IPS-18a (cell line): Measurements from ENCODE around the gene IRX1.

Source experiments
- H3K27ac ChIP-seq: one replicate; pipeline ENCODE4 v1.5.1; 2013; ENCODE audit warnings: low read length
- H3K27me3 ChIP-seq: one replicate; pipeline ENCODE4 v1.6.1; 2013; ENCODE audit warnings: mild to moderate bottlenecking, low read length; ENCODE audit not compliant: control insufficient read depth, insufficient read depth
- H3K36me3 ChIP-seq: one replicate; pipeline ENCODE4 v1.6.1; 2013; ENCODE audit warnings: low read depth, low read length; ENCODE audit not compliant: control insufficient read depth
- H3K4me1 ChIP-seq: one replicate; pipeline ENCODE4 v1.6.1; 2013; ENCODE audit warnings: low read depth, low read length; ENCODE audit not compliant: control insufficient read depth
- H3K4me3 ChIP-seq: one replicate; pipeline ENCODE4 v1.5.1; 2013; ENCODE audit warnings: low read length
- H3K9ac ChIP-seq: one replicate; pipeline ENCODE4 v1.6.1; 2013; ENCODE audit warnings: mild to moderate bottlenecking, low read length, moderate library complexity
- H3K9me3 ChIP-seq: one replicate; pipeline ENCODE4 v1.6.1; 2013; ENCODE audit warnings: low read depth, low read length; ENCODE audit not compliant: control insufficient read depth

Gene IRX1

GRCh38 chr5:3594510-3595005, 1.1 kb upstream of the IRX1 start:
- Histone ChIP-seq H3K27me3 (peaks cover 94% of the 10 kb centered on the region), H3K9ac (no peak overlapping the region), H3K27ac (no peak overlapping the region), H3K4me3 (peak overlapping the region; percentile 55), H3K9me3 (no peaks in the 10 kb centered on the region), H3K36me3 (no peaks in the 10 kb centered on the region), H3K4me1 (peaks cover 36% of the 10 kb centered on the region)

GRCh38 chr5:3596261-3596825, 711 bp downstream of the IRX1 start:
- Histone ChIP-seq H3K36me3 (no peaks in the 10 kb centered on the region), H3K4me1 (peaks cover 33% of the 10 kb centered on the region), H3K4me3 (peak overlapping the region; percentile 50), H3K9me3 (no peaks in the 10 kb centered on the region), H3K27ac (no peak overlapping the region), H3K9ac (no peak overlapping the region), H3K27me3 (peaks cover 94% of the 10 kb centered on the region)

GRCh38 chr5:3596857-3597166, 1.2 kb downstream of the IRX1 start:
- Histone ChIP-seq H3K4me1 (peaks cover 38% of the 10 kb centered on the region), H3K4me3 (peak overlapping the region; percentile 50), H3K9me3 (no peaks in the 10 kb centered on the region), H3K27me3 (peaks cover 94% of the 10 kb centered on the region), H3K36me3 (no peaks in the 10 kb centered on the region), H3K9ac (no peak overlapping the region), H3K27ac (no peak overlapping the region)

- Histone ChIP-seq H3K4me3 (peak overlapping the region; percentile 50), H3K27me3 (peaks cover 94% of the 10 kb centered on the region), H3K9ac (no peak overlapping the region), H3K36me3 (no peaks in the 10 kb centered on the region), H3K9me3 (no peaks in the 10 kb centered on the region), H3K4me1 (peaks cover 38% of the 10 kb centered on the region), H3K27ac (no peak overlapping the region)
Measured at GRCh38 chr5:3597167-3598007, 1.8 kb downstream of the IRX1 start.

GRCh38 chr5:3598207-3598606, 2.6 kb downstream of the IRX1 start:
- no peaks in the 10 kb centered on the region for H3K9me3 ChIP-seq
- no peaks in the 10 kb centered on the region for H3K36me3 ChIP-seq
- no peak overlapping the region for H3K27ac ChIP-seq
- peaks cover 34% of the 10 kb centered on the region for H3K4me1 ChIP-seq
- H3K9ac ChIP-seq, result no peak overlapping the region
- peaks cover 94% of the 10 kb centered on the region for H3K27me3 ChIP-seq
- peak overlapping the region; percentile 50 for H3K4me3 ChIP-seq

- peaks cover 94% of the 10 kb centered on the region for H3K27me3 ChIP-seq
- H3K4me1 ChIP-seq, result peaks cover 31% of the 10 kb centered on the region
- no peak overlapping the region for H3K27ac ChIP-seq
- no peaks in the 10 kb centered on the region for H3K36me3 ChIP-seq
- no peaks in the 10 kb centered on the region for H3K9me3 ChIP-seq
- H3K4me3 ChIP-seq, result peak overlapping the region; percentile 50
- no peak overlapping the region for H3K9ac ChIP-seq
Measured at GRCh38 chr5:3598769-3599211, 3.2 kb downstream of the IRX1 start.

GRCh38 chr5:3599226-3600105, 3.8 kb downstream of the IRX1 start:
- Histone ChIP-seq H3K27me3 (peaks cover 94% of the 10 kb centered on the region), H3K4me3 (peak overlapping the region; percentile 50), H3K9ac (no peak overlapping the region), H3K36me3 (no peaks in the 10 kb centered on the region), H3K27ac (no peak overlapping the region), H3K4me1 (peaks cover 26% of the 10 kb centered on the region), H3K9me3 (no peaks in the 10 kb centered on the region)

- Histone ChIP-seq H3K4me3 (peak overlapping the region; percentile 50), H3K9me3 (no peaks in the 10 kb centered on the region), H3K9ac (no peak overlapping the region), H3K36me3 (no peaks in the 10 kb centered on the region), H3K4me1 (peaks cover 26% of the 10 kb centered on the region), H3K27ac (no peak overlapping the region), H3K27me3 (peaks cover 94% of the 10 kb centered on the region)
Measured at GRCh38 chr5:3600106-3601060, 4.8 kb downstream of the IRX1 start.

- H3K27me3 ChIP-seq, result peaks cover 100% of the 10 kb centered on the region
- peaks cover 26% of the 10 kb centered on the region for H3K4me1 ChIP-seq
- no peak overlapping the region for H3K27ac ChIP-seq
- no peaks in the 10 kb centered on the region for H3K36me3 ChIP-seq
- H3K9me3 ChIP-seq, result no peaks in the 10 kb centered on the region
- H3K9ac ChIP-seq, result no peak overlapping the region
- peak overlapping the region; percentile 50 for H3K4me3 ChIP-seq
Measured at GRCh38 chr5:3601061-3601710, 5.6 kb downstream of the IRX1 start.

GRCh38 chr5:3601911-3602782, 6.5 kb downstream of the IRX1 start:
- Histone ChIP-seq H3K36me3 (no peaks in the 10 kb centered on the region), H3K9ac (no peak overlapping the region), H3K9me3 (no peaks in the 10 kb centered on the region), H3K27ac (no peak overlapping the region), H3K4me3 (peak overlapping the region; percentile 50), H3K4me1 (peaks cover 29% of the 10 kb centered on the region), H3K27me3 (peaks cover 100% of the 10 kb centered on the region)
